Measurements from ENCODE around the gene MC4R. TPM values are rescaled to one million over a fixed set of nuclear protein-coding genes. Genes with fewer than 3 reads are reported as not detected.

The MC4R gene
- total and polyA plus RNA-seq, 7 donors, result not detected

DNA sequence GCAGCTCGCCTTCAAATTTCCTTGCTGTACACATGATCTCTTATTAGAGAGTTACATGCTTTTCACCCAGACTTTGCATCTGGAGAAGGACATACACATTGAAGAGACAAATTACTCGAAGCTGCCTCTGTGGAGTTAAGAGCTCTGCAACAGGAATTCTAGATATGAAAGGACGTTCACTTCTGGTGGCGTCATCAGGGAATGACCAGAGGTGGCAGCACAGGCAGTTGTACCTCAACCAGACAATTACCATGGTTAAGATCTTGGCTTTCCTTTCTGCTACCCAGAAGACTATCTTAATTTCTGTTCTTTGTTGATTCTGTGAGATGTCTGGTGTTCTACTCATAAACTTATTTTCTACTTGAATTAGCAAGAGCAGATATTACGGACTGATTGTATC, 39.1 kb upstream of the MC4R start:
- WGBS, 3 donors, result 56 to 60% (median 58%) methylated on average over 5 of the region's 5 CpGs
- TF ChIP-seq, protein P1, sequence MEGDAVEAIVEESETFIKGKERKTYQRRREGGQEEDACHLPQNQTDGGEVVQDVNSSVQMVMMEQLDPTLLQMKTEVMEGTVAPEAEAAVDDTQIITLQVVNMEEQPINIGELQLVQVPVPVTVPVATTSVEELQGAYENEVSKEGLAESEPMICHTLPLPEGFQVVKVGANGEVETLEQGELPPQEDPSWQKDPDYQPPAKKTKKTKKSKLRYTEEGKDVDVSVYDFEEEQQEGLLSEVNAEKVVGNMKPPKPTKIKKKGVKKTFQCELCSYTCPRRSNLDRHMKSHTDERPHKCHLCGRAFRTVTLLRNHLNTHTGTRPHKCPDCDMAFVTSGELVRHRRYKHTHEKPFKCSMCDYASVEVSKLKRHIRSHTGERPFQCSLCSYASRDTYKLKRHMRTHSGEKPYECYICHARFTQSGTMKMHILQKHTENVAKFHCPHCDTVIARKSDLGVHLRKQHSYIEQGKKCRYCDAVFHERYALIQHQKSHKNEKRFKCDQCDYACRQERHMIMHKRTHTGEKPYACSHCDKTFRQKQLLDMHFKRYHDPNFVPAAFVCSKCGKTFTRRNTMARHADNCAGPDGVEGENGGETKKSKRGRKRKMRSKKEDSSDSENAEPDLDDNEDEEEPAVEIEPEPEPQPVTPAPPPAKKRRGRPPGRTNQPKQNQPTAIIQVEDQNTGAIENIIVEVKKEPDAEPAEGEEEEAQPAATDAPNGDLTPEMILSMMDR (IDR thresholded peaks at IDR 0.05), result no peak
- H3K36me3 ChIP-seq (ENCODE audit: insufficient read depth in 1 of 2, low read depth in 1 of 2), result no peaks in the 10 kb centered on the region
- no peaks in the 10 kb centered on the region for H3K4me1 ChIP-seq
- no peak for ATAC-seq
- H3K9me3 ChIP-seq, result no peaks in the 10 kb centered on the region
- no peak for DNase-seq
- no peak overlapping the region for H3K27ac ChIP-seq
- intact Hi-C loops (cut with DNase I), result no loop called here
- H3K27me3 ChIP-seq (ENCODE audit: insufficient read depth in 3 of 3, low read length in 2 of 3), result peaks cover 0 to 2% (median 0%) of the 10 kb centered on the region in 3 donors
- H3K4me3 ChIP-seq, result no peak overlapping the region

DNA sequence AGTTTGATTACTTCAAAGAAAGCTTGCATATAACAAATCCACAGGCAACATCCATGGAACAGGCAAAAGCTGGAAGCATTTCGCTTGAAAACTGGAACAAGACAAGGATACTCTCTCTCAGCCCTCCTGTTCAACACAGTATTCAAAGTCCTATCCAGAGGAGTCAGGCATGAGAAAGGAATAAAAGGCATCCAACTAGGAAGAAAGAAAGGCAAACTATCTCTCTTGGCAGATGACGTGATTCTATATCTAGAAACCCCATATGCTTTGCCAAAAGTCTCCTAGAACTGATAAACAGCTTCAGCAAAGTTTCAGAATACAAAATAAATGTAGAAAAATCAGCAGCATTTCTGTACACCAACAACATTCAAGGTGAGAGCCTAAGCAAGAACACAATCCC, 34.1 kb upstream of the MC4R start:
- Histone ChIP-seq H3K9me3 (no peaks in the 10 kb centered on the region), H3K4me3 (no peak overlapping the region), H3K27ac (no peak overlapping the region), H3K36me3 (ENCODE audit: insufficient read depth in 1 of 2, low read depth in 1 of 2) (no peaks in the 10 kb centered on the region), H3K27me3 (ENCODE audit: insufficient read depth in 3 of 3, low read length in 2 of 3) (peaks cover 0 to under 1% (median 0%) of the 10 kb centered on the region in 3 donors), H3K4me1 (no peaks in the 10 kb centered on the region)
- WGBS, 3 donors, result 55 to 62% (median 57%) methylated on average over 2 of the region's 2 CpGs
- TF ChIP-seq, protein P1 (IDR thresholded peaks at IDR 0.05), result no peak
- intact Hi-C loops (cut with DNase I), result no loop called here
- DNase-seq (no peak), ATAC-seq (no peak)

DNA sequence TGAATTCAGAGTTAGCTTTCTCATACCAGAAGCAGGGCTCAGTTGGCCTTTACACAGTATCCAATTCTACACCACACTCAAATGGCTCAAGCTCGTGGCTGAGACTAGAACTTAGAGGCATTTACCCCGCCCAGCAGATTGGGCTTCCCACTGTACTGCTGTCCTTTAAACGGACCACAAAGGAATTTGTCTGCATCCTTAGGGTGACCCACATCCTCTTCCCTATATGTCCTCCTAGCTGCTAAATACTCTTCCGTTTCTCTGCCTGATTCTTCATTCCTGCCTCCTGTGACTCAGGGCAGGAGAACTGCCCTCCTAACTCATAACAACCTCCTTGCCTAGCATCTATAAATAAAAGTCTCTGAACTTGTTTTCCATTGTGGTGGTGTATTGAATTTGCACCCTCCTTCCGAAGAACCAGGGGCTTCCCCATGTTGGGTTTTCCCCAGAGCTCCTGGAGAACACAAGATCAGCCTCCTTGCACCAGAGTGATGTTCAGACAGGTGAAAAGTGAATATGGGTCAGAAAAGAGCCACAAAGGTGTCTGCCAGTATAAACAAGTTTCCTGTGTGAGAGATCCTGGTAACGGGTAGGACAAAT, 32.0 kb upstream of the MC4R start:
- DNase-seq (no peak), ATAC-seq (no peak)
- intact Hi-C loops (cut with DNase I), result no loop called here
- H3K27me3 ChIP-seq (ENCODE audit: insufficient read depth in 3 of 3, low read length in 2 of 3), result no peaks in the 10 kb centered on the region
- WGBS, 3 donors, result 65 to 73% (median 71%) methylated on average over 6 of the region's 6 CpGs
- TF ChIP-seq, protein P1 (IDR thresholded peaks at IDR 0.05), result no peak
- no peaks in the 10 kb centered on the region for H3K9me3 ChIP-seq
- no peaks in the 10 kb centered on the region for H3K36me3 ChIP-seq (ENCODE audit: insufficient read depth in 1 of 2, low read depth in 1 of 2)
- no peaks in the 10 kb centered on the region for H3K4me1 ChIP-seq
- no peak overlapping the region for H3K27ac ChIP-seq
- H3K4me3 ChIP-seq, result no peak overlapping the region

DNA sequence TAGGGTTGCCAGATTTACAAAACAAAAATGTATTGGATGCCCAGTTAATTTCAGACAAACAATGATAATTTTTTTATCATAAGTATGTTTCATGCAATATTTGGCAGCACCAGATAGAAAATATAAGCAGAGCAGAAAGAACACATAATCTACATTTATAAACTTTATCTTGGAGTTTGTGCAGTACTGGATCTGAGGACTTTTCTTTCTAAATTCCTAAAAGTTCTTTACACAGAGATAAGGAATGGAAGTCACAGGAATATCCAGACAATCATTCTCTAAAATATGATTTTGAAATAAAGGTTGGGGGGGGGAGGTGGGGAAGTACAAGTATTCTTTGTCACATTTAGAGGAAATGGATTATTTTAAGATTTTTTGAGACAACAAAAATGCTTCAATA, 28.8 kb upstream of the MC4R start:
- intact Hi-C loops (cut with DNase I), result no loop called here
- Histone ChIP-seq H3K36me3 (ENCODE audit: insufficient read depth in 1 of 2, low read depth in 1 of 2) (no peaks in the 10 kb centered on the region), H3K4me1 (no peaks in the 10 kb centered on the region), H3K4me3 (no peak overlapping the region), H3K9me3 (no peaks in the 10 kb centered on the region), H3K27ac (no peak overlapping the region), H3K27me3 (ENCODE audit: insufficient read depth in 3 of 3, low read length in 2 of 3) (no peaks in the 10 kb centered on the region)
- DNase-seq (no peak), ATAC-seq (no peak)
- TF ChIP-seq, protein P1 (IDR thresholded peaks at IDR 0.05), result no peak

DNA sequence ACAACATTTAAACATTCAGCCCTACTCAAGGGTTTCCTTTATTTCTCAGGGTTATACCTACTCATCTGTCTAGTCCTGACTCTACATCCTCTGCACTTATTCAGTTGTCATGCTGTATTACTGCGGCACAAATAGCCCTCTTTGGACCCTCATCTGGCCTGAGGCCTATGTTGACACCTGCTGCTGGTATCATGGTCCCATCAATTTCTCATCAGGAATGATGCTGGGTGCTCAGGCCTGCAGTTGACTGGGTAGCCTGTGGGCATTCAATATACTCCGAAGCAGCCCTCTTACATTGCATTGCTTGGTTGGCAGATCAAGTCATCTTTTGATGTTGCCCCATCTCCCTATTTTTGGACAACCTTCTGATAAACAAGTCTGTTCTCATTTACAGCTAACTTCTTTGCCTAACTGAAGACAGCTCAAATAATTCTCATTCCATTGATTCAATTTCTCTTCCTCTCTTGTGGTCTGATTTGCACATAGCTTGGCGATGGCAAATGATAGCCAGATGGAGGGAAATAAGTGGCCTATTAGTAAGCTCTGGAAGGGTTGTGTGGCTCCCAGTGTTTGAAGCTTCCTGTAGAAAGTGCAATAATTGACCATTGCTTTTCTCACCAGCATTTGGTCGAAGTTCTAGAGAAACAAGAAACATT, 19.1 kb upstream of the MC4R start:
- Histone ChIP-seq H3K27ac (no peak overlapping the region), H3K36me3 (ENCODE audit: insufficient read depth in 1 of 2, low read depth in 1 of 2) (no peaks in the 10 kb centered on the region), H3K9me3 (no peaks in the 10 kb centered on the region), H3K27me3 (ENCODE audit: insufficient read depth in 3 of 3, low read length in 2 of 3) (no peaks in the 10 kb centered on the region), H3K4me3 (no peak overlapping the region), H3K4me1 (no peaks in the 10 kb centered on the region)
- intact Hi-C loops (cut with DNase I), result no loop called here
- TF ChIP-seq, protein P1 (IDR thresholded peaks at IDR 0.05), result no peak
- ATAC-seq (no peak), DNase-seq (no peak)
- WGBS, 3 donors, result 79 to 85% (median 82%) methylated on average over 4 of the region's 4 CpGs

Measured in psoas muscle (tissue), 8 donors.